ENCODE data around the gene PTPRG.

GRCh38 chr3:61679026-61679425 is 117.7 kb downstream of the PTPRG start:
- TF ChIP-seq CTCF (conservative IDR thresholded peaks at IDR 0.05) (no peak), ZFX (IDR thresholded peaks at IDR 0.05) (no peak)
